NT2/D1 (cell line): ENCODE data around the gene ZNF593.
A peak's percentile ranks its signal among the peaks of the same experiment; 100 is the strongest.

Experiments
- DNase-seq: peaks from one replicate; pipeline ENCODE4 v3.0.0-alpha.2; 2011; ENCODE audit warnings: low read depth, low spot score
- H3K27me3 ChIP-seq: 2 replicates; pipeline ENCODE4 v1.6.0; 2011; ENCODE audit warnings: mild to moderate bottlenecking; ENCODE audit not compliant: insufficient read length, insufficient read depth
- H3K36me3 ChIP-seq: 2 replicates; pipeline ENCODE4 v1.6.1; 2011; ENCODE audit warnings: mild to moderate bottlenecking, low read length, mixed read lengths; ENCODE audit not compliant: insufficient read depth, insufficient read length
- H3K4me1 ChIP-seq: 2 replicates; pipeline ENCODE4 v1.5.1; 2011; ENCODE audit not compliant: insufficient read depth, insufficient read length
- H3K4me3 ChIP-seq: 2 replicates; pipeline ENCODE4 v1.5.1; 2011; ENCODE audit warnings: low read depth; ENCODE audit not compliant: insufficient read length
- H3K9ac ChIP-seq: 2 replicates; pipeline ENCODE4 v1.6.0; 2011; ENCODE audit warnings: low read depth; ENCODE audit not compliant: insufficient read length
- H3K9me3 ChIP-seq: 2 replicates; pipeline ENCODE4 v1.5.1; 2011; ENCODE audit warnings: mild to moderate bottlenecking, low read length; ENCODE audit not compliant: insufficient read depth
- SUZ12 ChIP-seq: IDR thresholded peaks from 2 replicates; pipeline ENCODE4 v1.6.1; 2011; ENCODE audit not compliant: insufficient read length, insufficient read depth; ENCODE audit errors: extremely low read depth
- YY1 ChIP-seq: IDR thresholded peaks from 2 replicates; pipeline ENCODE4 v1.6.1; 2011; ENCODE audit not compliant: insufficient read length, insufficient read depth
- ZNF274 ChIP-seq: IDR thresholded peaks from 2 replicates; pipeline ENCODE4 v1.6.1; 2011; ENCODE audit warnings: mild to moderate bottlenecking, low read depth, low read length

The ZNF593 gene

DNA sequence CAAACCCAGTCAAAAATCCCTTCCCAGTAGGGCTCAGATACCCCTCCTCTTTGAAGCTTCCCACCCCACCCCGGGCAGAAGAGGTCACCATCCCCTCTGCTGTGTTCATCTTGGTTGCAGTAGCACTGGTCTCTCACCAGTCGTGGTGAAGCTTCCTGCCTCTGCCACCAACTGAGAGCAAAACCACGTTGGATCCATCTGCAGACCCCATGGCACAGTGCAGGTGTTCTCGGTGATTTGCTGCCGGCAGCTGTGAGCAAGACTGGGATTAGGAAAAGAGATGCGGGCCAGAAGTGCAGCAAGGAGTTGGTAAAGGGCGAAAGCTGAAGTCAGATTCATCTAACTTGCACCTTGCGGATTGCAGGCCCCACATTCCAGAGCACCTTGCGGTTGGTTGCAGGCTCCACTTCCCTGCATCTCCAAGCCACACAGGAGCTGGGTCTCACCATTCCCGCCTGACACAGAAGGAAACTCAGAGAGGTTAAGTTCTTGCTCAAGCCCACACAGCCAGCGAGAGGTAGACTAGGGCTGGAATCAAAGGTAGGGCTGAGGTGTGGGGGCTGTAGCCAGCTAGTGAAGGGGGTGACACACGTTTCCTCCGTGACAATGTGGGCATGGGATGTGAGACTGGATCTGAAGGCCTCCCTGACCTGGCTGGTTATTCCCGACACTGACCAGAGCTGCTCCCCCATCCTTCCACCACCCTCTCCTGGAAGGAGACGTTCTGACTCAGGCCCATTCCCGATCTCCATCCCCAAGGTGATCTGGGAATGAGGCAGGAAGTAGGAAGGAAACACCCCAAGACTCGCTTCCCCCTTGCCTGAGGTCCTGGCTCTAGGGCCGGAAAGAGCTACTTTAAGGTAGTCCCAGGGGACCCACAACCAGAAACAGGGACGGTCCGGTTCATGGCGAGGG, 14.1 kb upstream of the ZNF593 start:
- DNase-seq = no peak
- no peaks in the 10 kb centered on the region for H3K36me3 ChIP-seq
- H3K4me1 ChIP-seq = peaks cover 40% of the 10 kb centered on the region
- H3K4me3 ChIP-seq = no peak overlapping the region
- TF ChIP-seq SUZ12 (peak; percentile 52), YY1 (no peak), ZNF274 (no peak)
- H3K27me3 ChIP-seq = peaks cover 92% of the 10 kb centered on the region
- H3K9me3 ChIP-seq = no peaks in the 10 kb centered on the region
- peak overlapping the region; percentile 23 for H3K9ac ChIP-seq

DNA sequence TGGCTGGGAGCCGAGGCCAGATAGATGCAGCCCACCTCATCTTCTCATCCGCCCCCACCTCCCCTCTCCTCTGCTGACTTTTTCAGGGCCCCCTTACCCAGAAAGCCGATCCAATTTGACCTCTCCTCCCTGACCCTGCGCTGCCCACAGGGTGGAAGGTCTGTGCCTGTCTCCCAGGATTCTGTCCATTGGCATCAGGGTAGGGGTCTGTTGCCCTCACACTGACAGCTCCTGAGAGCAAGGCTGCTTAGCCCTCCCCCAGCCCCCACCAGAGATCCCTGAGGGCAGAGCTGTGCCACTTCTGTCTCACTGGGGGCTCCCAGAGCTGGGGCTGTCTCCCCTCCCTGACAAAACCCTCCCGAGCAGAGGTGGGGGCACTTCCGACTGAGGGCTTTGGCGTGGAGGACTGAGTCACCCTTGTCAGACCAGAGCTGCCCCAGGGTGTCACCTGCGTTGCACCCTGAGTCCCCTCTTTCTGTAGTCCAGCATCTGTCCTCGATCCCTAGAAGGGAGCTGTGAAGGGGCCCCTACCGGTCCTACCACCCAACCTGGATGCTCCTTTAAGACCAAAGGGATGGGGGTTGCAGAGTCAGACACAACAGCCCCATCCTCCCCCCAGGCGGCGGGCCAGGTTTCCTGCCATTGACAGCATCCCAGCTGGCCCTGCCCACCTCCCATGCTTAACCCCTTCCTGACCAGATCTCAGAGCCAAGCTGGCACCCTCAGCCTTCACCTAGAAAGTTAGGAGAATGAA, 13.2 kb upstream of the ZNF593 start:
- no peaks in the 10 kb centered on the region for H3K9me3 ChIP-seq
- H3K9ac ChIP-seq = peak overlapping the region; percentile 23
- peaks cover 47% of the 10 kb centered on the region for H3K4me1 ChIP-seq
- H3K27me3 ChIP-seq = peaks cover 98% of the 10 kb centered on the region
- no peak for DNase-seq
- TF ChIP-seq SUZ12 = peak; percentile 21
- TF ChIP-seq YY1 = no peak
- H3K36me3 ChIP-seq = no peaks in the 10 kb centered on the region
- peak overlapping the region; percentile 12 for H3K4me3 ChIP-seq

DNA sequence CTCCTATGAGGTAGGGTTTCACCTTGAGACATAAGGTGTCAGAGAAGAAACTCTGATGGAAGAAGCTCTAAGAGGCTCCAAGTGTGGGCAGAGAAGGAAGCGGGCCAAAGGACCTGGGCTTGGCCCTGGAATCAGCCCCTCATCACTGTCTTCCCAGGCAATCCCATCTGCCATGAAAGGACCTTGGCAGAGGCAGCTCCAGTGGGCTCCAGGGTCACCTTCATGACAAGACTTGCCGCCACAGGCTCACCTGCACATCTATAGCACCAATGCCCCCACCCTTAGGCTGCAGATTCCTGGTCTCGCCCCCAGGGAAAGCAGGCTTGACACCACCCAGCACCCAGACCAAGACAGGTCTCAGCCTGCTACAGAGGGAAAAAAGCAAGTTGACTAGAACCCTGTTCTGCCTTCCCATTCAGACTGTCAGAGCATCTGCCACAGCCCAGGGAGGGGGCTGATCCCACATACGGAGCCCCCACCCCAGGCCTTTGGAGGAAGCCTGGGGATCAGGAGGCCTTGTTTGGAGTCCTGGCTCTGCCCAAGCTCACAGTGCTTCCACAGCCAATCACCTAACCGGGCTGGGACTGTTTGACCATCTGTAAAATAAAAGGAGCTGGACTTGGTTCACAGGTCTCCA, 11.3 kb upstream of the ZNF593 start:
- Histone ChIP-seq H3K4me3 (no peak overlapping the region), H3K9ac (peak overlapping the region; percentile 27), H3K4me1 (peaks cover 48% of the 10 kb centered on the region), H3K36me3 (no peaks in the 10 kb centered on the region), H3K27me3 (peaks cover 98% of the 10 kb centered on the region), H3K9me3 (no peaks in the 10 kb centered on the region)
- no peak for DNase-seq
- no peak for TF ChIP-seq YY1
- no peak for TF ChIP-seq ZNF274
- no peak for TF ChIP-seq SUZ12

DNA sequence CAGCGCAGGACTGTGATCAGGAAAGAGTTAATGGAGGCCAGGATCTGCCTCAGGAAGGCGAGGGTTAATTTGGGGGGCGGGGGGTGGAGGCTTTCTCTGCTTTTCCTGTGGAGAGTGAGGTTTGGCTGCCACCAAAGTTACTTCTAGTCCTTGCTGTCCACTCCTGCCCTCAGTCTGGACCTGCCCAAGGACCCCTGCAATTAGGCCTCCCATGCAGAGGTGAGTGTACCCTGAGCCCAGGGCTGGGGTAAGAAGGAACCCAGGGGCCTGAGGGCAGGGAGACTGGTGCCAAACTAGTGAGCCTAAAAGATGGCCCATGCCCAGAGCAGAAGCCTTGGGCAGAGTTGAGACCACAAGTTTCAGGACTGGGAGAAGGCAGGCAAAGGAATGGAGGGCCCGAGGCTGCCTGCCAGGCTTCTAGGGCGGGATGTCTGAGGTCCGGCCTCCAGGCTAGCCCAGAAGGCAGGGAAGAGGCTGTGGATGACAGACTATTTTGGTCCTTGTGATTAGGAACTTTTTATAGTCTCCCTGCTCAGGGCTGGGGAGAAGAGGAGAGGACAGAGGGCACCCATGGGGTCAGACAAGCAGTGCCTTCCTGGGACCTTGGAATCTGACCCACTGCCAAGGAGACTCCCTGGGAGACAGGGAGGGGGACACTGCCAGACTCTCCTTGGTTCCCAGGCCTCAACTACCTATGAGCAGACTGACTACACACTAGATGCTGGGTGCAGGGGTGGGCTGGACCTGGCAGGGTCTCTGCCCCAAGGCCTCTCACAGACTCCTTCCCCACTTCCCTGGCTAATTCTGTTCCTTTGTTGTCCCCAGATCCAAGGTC, 10.6 kb upstream of the ZNF593 start, which contains the start of gene FAM110D:
FAM110D (plus strand) TSS at position 172 of the 835 bp plus-strand sequence. CDS start 2,213 bp downstream, outside the sequence.
- H3K27me3 ChIP-seq = peaks cover 98% of the 10 kb centered on the region
- H3K4me1 ChIP-seq = peaks cover 54% of the 10 kb centered on the region
- no peak for TF ChIP-seq ZNF274
- no peaks in the 10 kb centered on the region for H3K36me3 ChIP-seq
- no peak within 1 kb of the TSS for H3K4me3 ChIP-seq
- H3K9me3 ChIP-seq = no peaks in the 10 kb centered on the region
- H3K9ac ChIP-seq = peak within 1 kb of the TSS; percentile 27
- DNase-seq = no peak

DNA sequence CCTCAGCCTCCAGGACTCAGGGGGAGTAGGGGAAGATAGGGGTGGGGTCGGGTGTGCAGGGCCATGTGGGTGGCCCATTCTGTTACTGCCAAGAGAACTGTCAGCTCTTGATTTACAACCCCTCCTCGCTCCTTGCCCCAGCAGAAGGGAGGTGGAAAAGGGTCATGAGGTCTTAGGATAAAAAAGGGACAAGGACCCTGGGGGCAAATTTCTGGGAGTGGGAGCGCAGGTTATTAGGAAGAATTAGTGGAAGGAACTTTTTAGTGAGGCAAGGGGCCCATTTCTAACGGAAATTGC, 10.0 kb upstream of the ZNF593 start:
- H3K36me3 ChIP-seq = no peaks in the 10 kb centered on the region
- no peak for DNase-seq
- H3K4me3 ChIP-seq = no peak overlapping the region
- peak overlapping the region; percentile 27 for H3K9ac ChIP-seq
- H3K4me1 ChIP-seq = peaks cover 54% of the 10 kb centered on the region
- peaks cover 92% of the 10 kb centered on the region for H3K27me3 ChIP-seq
- TF ChIP-seq ZNF274 (no peak), SUZ12 (no peak), YY1 (no peak)
- H3K9me3 ChIP-seq = no peaks in the 10 kb centered on the region

DNA sequence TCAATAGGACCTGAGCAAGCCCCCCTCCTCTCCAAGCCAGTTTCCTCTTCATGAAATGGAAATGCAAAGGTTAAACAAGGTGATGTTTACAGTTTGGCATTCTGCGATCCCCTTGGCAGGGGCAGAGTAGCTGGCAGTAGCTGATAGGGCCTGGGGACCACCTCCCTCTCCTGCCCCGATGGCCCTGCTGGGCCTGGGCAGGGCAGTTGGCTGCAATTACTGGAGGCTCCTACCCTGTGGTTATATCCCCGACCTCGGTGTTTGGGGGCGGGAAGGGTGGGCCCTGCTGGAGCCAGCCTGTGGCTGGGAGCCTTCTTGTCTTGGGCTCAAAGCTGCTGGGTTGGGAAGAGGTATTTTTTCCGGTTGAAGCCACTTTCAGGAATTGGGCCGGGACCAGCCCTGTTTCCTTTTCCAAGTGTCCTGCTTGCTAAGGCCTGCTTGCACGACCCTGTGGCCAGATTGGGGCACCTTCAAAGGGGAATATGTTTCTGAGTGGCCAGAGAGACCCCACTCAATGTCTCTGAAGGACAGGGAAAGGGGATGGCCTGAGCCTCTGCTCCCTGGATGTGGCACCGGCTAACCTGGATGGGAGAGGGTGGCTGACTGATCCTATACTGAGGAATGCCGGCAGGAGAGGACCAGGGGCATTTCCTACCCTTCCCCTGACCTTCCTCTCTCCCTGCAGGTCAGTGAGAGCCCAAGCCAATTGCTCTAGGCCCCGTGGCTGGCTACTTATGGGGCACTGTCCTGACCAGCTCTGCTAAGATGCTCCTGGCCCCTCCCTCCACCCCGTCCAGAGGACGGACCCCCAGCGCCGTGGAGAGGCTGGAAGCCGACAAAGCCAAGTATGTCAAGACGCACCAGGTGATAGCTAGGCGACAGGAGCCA, 8.9 kb upstream of the ZNF593 start:
- peak overlapping the region; percentile 41 for H3K4me3 ChIP-seq
- DNase-seq = no peak
- peaks cover 50% of the 10 kb centered on the region for H3K4me1 ChIP-seq
- no peaks in the 10 kb centered on the region for H3K36me3 ChIP-seq
- H3K9me3 ChIP-seq = no peaks in the 10 kb centered on the region
- peak overlapping the region; percentile 82 for H3K9ac ChIP-seq
- peaks cover 83% of the 10 kb centered on the region for H3K27me3 ChIP-seq
- TF ChIP-seq ZNF274 (no peak), SUZ12 (peak; percentile 13)
